H4 (cell line): Measurements from ENCODE around the gene CAB39. TPM values are rescaled to one million over a fixed set of nuclear protein-coding genes. Genes with fewer than 3 reads are reported as not detected.
A peak's percentile ranks its signal among the peaks of the same experiment; 100 is the strongest.

Experiments used
- DNase-seq: peaks from one replicate; pipeline ENCODE4 v3.0.0-alpha.2; 2015; ENCODE audit warnings: low spot score
- total RNA-seq: library from RNA; depleted of rRNA; stranded (reverse); fragments of >200 nt; shearing (Covaris generic); gene quantifications from 2 replicates; pipeline ENCODE4 v1.2.3, GENCODE V29; 2014

Gene CAB39
- total RNA-seq, 1 experiment from 2014 or later = 42.2 TPM

DNA sequence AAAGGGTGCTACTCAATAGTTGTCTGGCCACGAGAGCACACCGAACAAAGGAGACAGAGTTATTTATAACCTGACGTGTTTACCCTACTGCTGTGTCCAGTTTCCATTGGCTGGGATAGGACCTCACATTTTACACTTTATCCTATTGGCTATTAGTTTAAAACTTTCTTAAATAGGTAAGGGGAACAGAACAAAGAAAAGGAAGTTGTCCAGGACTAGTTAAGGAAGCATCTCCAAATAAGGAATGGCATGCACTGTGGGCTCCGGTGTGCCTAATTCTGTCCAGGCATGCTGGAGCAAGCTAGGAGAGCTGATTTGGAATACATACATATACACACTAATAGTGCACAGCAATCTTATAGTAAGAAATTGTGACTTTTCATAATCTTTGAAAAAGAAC lies 72.2 kb downstream of the CAB39 start:
- no peak for DNase-seq

DNA sequence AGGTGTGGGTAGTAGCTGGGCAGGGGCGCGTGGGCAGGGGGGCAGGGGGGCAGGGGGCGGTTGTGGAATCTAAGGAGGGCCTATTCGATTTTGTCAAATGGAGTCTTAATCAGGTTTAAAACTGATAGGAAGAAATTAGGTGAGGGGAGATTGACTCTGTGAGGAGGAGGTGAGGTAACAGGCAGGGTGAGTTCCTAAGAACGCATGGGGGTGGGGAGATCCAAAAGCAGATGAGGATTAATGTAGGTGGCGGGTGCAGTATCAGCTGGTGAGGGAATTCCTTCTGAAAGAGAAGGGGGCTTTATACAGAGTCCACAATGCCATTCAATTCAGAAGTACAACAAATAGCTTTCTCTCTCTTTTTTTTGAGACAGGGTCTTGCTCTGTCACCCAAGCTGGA lies 72.7 kb downstream of the CAB39 start:
- DNase-seq = no peak

DNA sequence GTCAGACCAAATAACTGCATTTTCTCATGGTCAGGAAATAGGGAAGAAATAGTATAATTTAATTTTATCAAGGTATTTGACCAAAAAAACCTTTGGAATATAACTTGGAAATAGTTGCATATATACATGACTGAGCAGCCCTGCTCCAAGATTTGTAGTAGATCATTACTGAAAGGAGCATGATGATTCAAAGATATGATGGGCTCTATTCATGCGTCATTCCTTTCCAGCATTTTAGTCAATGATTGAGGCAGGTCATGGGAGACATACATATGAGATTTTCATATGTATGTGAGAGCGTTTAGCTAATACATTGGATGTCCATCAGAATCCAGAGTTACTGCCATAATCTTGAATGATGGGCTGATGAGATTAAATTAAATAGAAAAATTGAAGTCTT lies 74.5 kb downstream of the CAB39 start:
- no peak for DNase-seq

DNA sequence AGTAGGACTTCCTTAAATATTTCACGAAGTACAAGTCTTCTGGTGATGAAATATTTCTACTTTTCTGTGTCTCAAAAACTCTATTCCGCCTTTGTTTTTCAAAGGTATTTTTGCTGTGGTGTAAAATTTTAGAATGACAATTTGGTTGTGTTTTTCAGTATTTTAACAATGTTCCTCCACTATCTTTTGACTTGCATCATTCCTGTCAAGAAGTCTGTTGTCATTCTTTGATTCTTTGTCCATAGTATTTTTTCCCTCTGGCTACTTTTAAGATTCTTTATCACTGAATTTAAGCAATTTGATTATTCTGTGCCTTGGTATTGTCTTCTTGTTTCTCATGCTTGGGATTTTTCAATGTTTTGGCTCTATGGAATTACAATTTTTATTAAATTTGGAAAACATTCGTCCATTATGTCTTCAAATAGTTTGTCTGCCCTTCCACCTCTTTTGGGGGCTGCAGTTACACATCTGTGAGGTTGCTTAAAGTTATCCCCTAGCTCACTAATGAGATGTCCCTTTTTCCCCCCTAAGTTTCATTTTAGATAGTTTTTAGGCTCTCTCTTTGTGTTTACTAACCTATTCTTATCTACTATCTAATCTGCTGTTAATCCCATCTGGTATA lies 76.0 kb downstream of the CAB39 start:
- no peak for DNase-seq

DNA sequence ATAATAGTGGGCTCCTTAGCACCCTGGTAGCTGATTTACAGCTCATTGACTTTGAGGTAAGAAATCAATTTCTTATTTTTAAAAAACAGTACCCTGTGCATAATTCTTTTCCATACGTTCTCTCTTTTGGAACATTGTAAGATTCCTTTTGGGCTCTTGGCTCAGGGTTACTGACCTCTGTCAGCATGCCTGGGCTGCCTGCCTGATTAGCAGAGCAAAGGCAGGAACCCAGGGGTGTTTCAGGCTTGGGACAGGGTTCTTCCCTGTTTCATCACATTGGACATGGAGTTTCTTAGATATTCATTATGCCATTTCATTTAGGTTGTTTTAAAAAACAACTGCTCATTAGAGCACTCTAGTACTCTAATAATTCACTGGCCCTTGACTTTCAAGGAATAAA lies 78.3 kb downstream of the CAB39 start:
- no peak for DNase-seq

DNA sequence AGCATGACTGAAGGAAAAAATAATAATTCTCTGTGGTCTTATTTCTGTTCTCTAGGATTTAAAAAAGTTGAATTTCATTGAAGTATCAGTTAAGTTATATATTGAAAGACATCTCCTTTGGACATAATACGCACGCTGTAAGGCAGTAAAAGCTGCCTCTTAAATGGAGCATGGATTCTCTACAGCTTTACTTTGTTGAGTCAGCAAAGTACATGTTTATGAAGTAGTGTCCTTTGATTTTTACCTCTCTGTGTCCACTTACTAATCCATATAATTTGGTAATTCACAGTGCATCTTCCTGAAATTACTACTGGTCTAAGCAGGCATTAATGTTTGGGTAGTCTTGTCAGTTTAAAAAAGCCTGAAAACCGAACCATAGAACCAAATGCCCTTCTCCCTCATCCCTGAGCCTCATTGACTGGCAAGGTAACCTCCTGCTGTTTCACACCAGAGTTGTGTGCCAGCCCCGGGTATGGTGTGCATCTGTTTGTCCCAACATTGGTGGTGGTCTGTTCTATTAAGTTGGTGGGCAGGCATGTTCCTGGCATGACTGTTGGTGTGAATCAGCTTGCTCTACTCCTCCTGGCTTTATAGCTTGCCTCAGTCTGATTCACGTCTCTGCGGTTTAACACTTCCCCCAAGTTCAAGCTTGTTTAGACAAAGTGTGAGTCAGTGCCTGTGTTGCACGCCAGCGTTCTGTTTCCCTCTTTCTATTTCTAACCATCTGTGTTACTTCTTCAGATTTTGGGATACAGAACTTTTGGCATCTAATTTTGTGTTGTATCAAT lies 81.1 kb downstream of the CAB39 start:
- peak; percentile 99 for DNase-seq

DNA sequence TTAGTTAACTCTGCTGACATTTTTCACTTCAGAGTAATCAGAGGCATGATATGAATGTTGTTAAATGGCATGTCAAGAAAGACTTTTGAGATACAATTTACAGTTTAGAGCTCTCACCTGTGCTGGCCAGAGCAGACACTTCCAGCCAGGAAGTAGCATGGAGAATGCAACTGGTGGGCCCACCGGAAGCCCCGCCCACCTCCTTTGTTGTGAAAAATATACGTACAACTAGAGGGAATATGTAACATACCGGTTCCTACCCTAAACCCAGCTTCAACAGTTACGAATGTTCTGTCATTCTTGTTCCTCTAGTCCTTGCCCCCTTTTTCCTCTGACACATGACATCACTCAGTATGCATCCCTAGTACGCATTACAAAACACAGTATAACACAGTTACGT lies 81.9 kb downstream of the CAB39 start:
- DNase-seq = peak; percentile 41

DNA sequence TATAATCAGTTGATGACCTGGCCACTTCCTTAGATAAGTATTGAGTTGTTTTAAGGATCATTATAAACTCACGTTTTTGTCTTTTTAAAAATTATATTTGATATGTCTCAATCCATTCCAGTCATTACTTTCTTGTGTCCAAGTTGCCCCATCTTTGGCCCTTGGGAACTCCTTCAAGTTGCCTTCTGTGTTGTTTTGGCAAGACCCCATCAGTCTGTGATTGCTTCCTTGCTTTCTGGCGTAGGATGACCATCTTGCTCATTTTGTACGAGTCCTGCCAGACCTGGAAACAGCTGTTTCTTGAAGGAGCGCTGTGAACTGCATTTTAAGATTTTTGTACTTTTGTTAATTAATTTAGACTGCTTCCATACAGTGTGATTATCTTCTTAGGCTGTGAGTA lies 83.2 kb downstream of the CAB39 start:
- no peak for DNase-seq

DNA sequence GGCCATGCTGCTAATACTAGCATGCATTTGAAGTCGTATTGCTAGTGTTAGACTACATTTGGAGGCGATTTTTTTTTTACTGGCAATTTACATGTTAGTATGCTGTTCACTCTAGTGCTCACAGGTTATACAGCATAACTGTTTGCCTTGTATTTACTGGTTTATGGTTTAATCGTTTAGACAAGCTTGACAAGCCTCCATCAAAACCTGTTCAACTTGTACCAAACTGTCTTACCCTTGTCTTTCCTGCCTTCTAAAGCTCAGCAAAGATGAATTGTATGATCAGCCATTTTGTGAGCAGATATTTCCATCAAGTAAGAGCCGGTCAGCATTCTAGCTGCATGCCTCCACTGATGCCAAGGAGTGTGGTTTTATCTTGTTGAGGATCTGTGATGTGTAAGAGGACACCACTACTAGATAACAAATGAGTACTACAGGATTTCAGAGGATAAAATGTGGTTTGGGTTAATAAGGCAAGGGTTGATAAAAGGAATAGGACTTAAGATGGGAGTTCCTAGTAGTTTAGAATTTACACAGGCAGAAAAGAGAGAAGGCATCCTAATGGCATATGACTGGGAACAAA lies 83.7 kb downstream of the CAB39 start:
- peak; percentile 26 for DNase-seq

DNA sequence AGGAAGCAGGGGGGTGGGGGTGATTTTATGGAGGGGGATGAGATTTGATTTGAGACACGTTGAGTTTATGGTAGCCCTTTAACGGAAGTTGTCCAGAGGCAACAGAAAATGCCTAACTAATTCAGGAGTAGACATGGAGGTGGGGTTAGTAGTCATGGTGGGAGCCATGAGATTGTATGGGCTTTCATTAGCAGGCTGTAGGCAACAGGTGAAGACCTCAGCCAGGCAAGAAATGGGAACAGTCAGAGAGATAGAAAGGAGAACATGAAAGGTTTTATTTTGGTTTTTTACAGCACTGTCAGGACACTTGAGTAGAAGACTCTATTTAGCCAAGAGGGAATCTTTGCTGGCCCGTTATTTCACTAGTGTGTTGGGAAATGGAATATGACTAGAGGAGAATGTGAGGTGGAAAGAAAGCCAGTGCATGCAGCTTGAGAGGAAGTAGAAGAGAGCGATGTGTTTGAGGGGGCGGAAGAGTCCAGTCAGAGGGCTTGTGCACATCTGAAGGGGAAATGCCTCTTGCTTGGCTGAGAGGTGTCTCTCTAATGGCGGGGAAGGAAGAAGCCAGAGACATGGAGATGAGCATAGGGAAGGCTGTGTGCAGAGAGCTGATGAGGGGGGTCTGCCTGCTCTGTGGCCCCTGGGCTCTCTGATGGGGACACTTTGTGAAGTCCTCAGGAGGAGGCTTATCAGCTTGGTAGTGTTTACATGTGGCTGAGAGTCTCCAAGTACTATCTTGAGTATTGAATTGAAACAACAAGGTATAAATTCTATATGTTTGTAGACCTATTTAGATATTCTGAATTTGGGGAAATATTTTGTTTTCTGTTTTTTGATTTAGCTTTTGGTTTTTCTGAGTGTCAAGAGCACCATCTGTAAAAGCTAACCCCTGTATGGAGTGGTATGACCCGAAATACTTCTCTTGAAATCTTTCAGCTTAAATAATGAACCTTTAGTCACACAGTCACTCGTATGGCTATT lies 85.2 kb downstream of the CAB39 start:
- no peak for DNase-seq

DNA sequence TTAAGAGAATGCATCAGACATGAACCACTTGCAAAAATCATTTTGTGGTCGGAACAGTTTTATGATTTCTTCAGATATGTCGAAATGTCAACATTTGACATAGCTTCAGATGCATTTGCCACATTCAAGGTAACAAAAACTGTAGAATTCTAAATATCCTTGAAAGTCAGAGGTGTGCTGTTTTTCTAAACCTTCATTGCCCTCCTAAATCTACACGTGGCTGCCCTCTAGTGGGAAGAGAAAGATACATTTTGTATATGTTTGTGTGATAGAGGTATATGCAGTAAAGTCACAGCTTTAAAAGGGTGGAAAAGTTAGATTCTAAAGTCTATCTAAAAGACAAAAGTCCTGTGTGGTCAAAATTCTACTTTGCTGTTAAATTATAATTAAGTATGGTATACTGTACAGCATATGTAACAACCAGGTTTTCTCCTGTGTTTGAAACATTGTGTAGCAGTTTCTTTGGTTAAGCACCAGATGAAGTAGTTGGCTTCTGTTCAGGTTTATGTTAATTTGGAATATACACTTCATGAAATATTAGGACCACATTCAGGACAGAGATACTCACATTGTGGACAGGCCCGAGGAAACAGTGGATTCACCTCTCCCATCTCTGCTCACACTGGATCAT lies 86.2 kb downstream of the CAB39 start:
- DNase-seq = peak; percentile 51

DNA sequence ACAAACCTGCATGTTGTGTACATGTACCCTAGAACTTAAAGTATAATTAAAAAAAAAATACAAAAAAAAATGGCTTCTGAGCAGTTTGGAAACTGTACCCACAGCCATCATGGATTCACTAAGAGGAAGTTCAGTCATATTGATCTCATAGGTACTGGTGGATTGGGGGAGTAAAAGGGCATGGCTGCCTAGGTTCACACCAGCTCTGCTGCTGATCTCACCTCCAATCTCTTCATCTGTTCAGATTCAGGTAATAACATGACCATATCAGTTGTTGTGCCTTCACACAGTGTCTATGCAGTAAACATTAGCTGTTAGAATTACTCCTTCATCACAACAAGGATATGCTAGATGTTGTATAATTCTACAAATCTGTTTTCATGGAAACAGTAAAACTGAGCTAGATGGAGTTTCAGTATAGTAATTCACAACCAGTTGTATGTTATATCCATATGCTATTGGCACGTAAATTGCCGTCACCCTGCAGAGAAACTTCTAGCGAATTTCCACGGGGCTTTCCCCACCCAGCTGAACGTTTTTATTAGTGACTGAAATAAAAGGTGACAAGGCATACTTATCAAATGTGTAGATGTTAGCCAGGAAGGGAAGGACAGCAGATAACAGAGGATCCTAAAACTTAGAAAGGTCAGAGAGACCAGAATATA lies 92.8 kb downstream of the CAB39 start:
- DNase-seq = no peak

DNA sequence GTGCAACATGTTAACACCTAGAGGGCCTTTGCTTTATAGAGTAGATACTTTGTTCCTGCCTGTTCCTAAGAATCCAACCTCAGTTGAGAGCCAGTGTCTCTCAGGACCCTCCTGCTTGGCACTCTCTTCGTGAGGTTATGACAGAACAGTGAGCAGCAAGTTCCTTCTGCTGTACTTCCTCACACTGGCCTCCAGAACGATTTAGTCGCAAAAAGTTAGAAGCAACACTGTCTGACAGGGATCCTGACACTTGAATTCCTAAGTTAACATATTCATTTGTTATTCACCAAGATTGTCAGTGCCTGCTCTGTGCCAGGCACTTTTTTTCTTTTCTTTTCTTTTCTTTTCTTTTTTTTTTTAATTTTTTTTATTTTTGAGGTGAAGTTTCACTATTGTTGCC lies 95.1 kb downstream of the CAB39 start:
- DNase-seq = no peak

DNA sequence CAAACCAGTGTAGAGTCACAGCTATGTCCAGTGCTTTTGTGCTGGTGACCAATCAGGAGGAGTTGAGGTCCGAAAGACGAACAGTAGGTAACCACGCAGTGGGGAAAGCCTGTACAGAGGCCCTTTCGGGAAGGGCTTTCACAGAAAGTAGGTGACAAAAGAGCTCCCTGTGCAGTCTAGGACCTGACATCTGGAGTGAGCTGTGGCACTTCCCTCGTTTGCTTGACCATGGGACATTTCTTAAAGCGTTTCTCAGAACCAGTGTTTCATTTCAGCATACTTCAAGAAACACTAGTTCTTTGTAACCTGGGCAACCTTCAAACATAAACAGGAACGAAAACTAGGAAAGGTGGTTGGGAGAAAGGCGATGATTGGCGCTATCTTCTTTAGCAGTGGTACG lies 96.4 kb downstream of the CAB39 start:
- DNase-seq = no peak

DNA sequence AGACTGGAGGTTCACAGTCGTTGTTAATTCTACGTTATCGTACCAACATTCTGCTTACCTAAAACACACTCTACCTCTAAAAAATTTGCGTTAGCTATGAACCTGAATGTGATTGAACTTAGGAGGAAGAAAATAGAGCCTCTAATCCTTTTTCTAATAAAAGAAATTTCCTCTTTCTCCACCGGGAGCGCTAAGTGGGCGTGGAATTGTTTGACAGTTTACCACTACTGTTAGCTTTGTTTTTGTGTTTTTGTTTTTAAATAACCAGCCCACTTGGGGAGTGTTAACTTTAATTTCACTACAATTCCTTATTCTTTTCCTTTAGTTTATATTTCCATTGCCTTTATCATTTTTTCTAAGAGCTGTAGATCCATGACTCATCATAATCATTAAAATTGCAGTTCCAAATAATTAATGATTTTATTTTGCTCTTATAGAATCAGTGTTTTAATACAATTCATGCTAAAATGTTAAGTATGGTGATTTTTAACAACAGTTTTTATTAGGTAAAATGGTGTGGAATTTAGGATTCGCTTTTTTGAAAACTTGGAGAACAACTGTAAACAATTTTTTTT lies 97.1 kb downstream of the CAB39 start:
- no peak for DNase-seq

DNA sequence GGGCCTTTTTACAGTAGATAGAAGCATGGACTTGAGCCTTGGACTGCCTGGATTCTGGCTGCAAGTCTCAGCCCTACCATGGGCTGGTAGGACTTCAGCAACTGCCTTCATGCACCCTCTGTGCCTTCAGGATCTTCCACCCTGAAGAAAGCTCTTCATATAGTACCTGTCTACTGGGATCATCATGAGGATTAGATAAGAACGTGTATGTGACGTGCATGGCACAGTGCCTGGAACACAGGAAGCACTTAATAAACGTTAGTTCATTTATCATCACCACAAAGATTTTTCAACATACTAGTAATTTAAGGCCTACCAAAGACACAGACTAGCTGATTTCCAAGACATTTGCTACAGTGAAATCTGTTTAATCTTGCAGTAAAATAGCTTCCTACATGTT lies 98.9 kb downstream of the CAB39 start:
- no peak for DNase-seq

DNA sequence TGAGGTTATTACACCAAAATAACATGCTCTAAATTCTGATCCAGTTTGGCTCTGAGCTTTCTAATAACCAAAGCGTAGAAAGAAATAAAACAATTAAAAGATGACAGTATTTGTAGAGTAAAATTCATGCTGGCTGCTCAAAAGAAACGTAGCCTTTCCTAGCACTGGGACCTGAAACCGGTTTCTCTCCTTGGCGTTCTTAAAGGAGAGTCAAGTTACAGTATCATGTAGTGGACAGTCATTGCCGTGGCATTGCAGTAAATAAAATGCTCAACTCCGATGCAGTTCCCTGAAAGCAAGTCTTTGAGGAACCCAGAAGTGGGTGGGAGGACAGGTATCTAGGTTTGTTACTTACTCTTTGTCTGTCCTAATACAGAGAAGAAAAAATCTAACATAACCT lies 99.4 kb downstream of the CAB39 start:
- no peak for DNase-seq

DNA sequence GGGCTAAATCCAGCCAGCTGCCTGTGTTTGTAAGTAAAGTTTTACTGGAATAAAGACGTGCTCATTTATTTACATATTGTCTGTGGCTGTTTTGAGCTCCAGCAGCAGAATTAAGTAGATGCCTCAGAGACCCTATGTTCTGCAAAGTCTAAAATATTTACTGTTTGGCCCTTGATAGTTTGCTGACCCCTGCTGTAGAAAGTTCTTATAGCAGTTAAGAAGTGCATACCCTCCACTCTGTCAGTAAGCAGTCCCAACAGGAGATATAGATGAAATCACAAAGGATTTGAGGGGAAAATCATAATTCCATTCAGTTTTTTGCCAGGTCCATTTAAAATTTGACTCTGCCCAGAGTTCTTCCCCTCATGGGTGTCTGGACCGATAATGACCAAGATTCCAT lies 102.0 kb downstream of the CAB39 start:
- no peak for DNase-seq

DNA sequence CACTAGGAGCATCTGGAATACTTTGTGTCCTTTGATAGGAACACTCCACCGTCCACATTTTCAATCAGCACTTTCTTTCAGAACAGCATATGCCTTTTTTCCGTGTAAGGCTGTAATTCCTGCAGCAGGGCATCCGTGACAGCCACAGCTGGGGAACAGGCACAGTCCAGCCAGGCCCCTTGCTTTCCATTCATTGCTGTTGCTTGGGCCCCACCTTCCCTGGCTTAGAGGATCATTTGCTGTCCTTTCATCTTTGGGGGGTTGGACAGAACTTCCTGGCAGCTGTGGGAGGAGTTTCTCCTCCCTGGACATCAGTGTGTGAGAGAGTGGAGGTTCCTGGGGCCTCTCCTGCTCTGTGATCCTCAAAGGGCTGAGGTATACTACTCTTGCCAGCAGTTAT lies 102.4 kb downstream of the CAB39 start:
- DNase-seq = no peak

DNA sequence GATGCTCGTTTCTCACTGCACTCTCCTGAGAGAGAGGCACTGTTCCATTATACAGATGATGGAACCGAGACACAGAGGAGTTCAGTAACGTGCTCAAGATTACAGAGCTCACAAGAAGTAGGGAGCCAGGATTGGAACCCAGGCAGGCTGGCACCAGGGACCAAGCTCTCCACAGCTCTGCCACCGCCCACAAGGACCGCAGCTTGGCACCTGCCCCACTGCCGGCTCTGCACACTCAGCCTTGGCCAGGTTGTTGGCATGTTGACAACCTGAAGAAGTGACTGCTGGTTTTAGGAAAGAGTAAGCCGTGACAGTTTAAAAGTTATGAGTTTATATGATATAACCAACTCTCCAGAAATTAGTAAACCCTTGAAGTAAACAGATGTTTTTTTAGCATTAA lies 104.1 kb downstream of the CAB39 start:
- DNase-seq = no peak

DNA sequence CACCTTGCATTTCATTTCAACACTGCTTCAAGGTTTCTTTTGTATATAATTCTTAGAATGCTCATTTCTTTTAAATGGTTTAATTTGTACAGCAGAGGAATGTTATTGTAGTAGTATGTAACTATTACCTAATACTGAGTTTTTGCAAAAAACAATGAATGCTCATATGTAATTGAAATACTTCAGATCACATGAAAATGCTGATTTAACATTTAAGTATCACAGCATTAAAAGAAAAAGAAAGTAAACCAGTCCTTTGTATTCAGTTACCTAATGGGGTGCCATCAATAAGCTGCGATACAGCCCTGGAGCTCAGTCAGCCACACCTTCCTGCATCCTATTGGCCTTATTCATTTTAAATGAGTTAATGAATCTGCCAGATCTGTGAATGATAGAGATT lies 106.8 kb downstream of the CAB39 start:
- no peak for DNase-seq
